Measurements from ENCODE around the gene PLCXD3.

- TF ChIP-seq CTCF (conservative IDR thresholded peaks at IDR 0.05) (no peak), EZH2 (IDR thresholded peaks at IDR 0.05; ENCODE audit: low read depth) (no peak)
Observed at GRCh38 chr5:41508186-41508585, 2.2 kb downstream of the PLCXD3 start.

Data from PC-9 (cell line).